Activated B cell treated with CpG ODN at 0.5 μM for 24 hours (primary cell): ENCODE data around the gene PRCC. TPM values are rescaled to one million over a fixed set of nuclear protein-coding genes. Genes with fewer than 3 reads are reported as not detected.

ENCODE experiments used
- ATAC-seq: fragments of 200-7000 bp; cut with Tn5 transposase; one replicate; pipeline ENCODE4 v1.10.0; 2021; ENCODE audit warnings: low read depth, mild to moderate bottlenecking, moderate library complexity
- CTCF ChIA-PET: fragments of 350-600 bp; sonication (Branson Sonifier 250); formaldehyde crosslinking; loops from one replicate; lab custom pipeline; 2021; ENCODE audit warnings: antibody characterized with exemption; lab: Charles Lee
- POLR2A ChIA-PET: fragments of 350-600 bp; sonication (Branson Sonifier 250); formaldehyde crosslinking; loops from one replicate; lab custom pipeline; 2021; ENCODE audit warnings: antibody characterized with exemption; lab: Charles Lee
- DNase-seq: peaks from one replicate; pipeline ENCODE4 v3.0.0; 2022
- H3K27ac Mint-ChIP-seq: one replicate; pipeline ENCODE4 v1.8.0; 2020; ENCODE audit warnings: mixed read lengths
- H3K27me3 Mint-ChIP-seq: one replicate; pipeline ENCODE4 v1.8.0; 2021; ENCODE audit warnings: mixed read lengths
- H3K36me3 Mint-ChIP-seq: one replicate; pipeline ENCODE4 v1.8.0; 2021; ENCODE audit warnings: low read depth, mixed read lengths
- H3K4me1 Mint-ChIP-seq: one replicate; pipeline ENCODE4 v1.8.0; 2021; ENCODE audit warnings: mixed read lengths
- H3K4me3 Mint-ChIP-seq: one replicate; pipeline ENCODE4 v1.8.0; 2020; ENCODE audit warnings: mild to moderate bottlenecking, mixed read lengths
- H3K9me3 Mint-ChIP-seq: one replicate; pipeline ENCODE4 v1.8.0; 2020; ENCODE audit warnings: mixed read lengths
- intact Hi-C: fragments of 100-400 bp; cut with micrococcal nuclease; formaldehyde crosslinking; loops from one replicate; pipeline ENCODE4 v1.15.1; 2024
- total RNA-seq: library from RNA; stranded (reverse); gene quantifications from 2 replicates; pipeline ENCODE4 v1.2.3, GENCODE V29; 2022
- TF ChIP-seq, protein P1 (sequence below): fragments of 200-600 bp; IDR thresholded peaks from one replicate; pipeline ENCODE4 v1.8.0; 2022; ENCODE audit warnings: antibody characterized with exemption, mild to moderate bottlenecking

PRCC gene
- total RNA-seq, 1 donor from 2014 or later: 81.4 TPM

DNA sequence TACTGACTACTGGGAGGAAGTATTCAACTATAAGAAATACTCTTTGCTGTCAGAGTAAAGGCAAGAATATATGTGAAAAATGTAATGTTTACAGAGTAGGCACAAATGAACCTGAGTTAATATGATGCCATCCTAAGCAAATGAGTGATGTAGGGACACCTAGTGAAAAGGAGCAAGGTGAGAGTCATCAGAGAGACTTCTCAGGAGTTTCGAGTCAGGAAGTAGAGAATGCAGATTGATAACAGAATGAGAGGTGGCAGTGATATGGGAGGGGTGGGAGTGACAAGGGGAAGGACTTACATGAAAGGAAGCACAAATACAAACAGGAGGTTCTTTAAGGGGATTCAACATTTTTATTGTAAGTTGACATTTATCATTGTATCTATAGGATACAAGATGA lies 10.2 kb downstream of the PRCC start:
- H3K36me3 Mint-ChIP-seq: peaks cover 51% of the 10 kb centered on the region
- POLR2A ChIA-PET: no interaction called here
- no peak overlapping the region for H3K27ac Mint-ChIP-seq
- DNase-seq (no peak), ATAC-seq (no peak)
- TF ChIP-seq, protein P1, sequence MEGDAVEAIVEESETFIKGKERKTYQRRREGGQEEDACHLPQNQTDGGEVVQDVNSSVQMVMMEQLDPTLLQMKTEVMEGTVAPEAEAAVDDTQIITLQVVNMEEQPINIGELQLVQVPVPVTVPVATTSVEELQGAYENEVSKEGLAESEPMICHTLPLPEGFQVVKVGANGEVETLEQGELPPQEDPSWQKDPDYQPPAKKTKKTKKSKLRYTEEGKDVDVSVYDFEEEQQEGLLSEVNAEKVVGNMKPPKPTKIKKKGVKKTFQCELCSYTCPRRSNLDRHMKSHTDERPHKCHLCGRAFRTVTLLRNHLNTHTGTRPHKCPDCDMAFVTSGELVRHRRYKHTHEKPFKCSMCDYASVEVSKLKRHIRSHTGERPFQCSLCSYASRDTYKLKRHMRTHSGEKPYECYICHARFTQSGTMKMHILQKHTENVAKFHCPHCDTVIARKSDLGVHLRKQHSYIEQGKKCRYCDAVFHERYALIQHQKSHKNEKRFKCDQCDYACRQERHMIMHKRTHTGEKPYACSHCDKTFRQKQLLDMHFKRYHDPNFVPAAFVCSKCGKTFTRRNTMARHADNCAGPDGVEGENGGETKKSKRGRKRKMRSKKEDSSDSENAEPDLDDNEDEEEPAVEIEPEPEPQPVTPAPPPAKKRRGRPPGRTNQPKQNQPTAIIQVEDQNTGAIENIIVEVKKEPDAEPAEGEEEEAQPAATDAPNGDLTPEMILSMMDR: no peak
- peaks cover 39% of the 10 kb centered on the region for H3K4me1 Mint-ChIP-seq
- no peaks in the 10 kb centered on the region for H3K9me3 Mint-ChIP-seq
- intact Hi-C loops: no loop called here
- no peak overlapping the region for H3K4me3 Mint-ChIP-seq
- CTCF ChIA-PET: no interaction called here
- no peaks in the 10 kb centered on the region for H3K27me3 Mint-ChIP-seq

DNA sequence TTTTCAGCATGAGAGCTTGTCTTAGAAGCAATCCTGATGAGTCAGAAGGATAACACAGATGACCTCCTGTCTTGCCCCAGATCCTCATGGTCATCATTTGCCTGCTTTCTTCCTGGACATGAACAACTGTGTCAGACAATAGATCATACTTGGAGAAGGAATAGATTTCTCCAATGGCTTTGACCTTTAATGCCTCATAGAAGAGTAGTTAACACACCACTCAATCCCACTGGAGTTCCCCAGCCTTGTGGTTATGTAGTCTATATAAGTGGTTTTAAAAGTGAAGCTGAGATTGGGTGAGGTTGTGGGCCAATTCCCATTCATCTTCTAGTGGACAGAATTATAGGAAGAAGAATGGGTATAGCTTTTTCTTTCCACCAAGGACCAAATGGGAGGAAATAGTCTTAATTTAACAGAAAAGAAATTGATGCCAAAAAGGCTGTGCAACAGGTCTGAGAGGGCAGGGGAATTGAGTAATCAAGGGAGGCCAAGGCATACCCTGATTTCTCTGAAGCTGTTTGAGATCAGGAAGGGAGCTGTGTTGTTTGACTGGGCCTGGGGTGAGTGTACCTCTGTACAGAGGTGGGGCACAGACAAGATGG lies 14.4 kb downstream of the PRCC start:
- Mint-ChIP-seq H3K4me3 (no peak overlapping the region), H3K27ac (no peak overlapping the region), H3K36me3 (peaks cover 58% of the 10 kb centered on the region), H3K9me3 (no peaks in the 10 kb centered on the region), H3K4me1 (peaks cover 20% of the 10 kb centered on the region), H3K27me3 (no peaks in the 10 kb centered on the region)
- TF ChIP-seq, protein P1: no peak
- CTCF ChIA-PET: interaction anchor here (1.2 to 1.4 kb wide), 2 partner anchors 56 to 92 kb away, joined by 3 to 7 read pairs; no protein-coding TSS in a partner anchor
- DNase-seq (no peak), ATAC-seq (no peak)
- POLR2A ChIA-PET: no interaction called here
- intact Hi-C loops: no loop called here

DNA sequence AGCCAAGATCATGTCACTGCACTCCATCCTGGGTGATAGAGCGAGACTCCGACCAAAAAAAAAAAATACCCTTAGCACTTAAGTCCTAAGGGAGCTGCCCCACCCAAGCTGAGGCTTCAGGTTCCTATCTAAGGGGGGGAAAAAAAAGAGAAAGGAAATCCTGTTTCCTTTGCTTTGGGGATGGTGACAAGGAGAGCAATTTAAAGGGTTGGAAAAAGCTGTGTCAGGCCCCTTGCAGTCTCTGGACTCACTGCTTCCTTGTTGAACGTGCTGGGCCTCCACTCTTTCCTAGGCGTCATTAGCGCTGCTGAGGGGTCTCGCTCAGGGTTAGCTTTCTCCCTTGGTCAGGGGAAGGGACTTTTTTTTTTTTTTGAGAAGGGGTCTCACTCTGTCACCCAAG lies 18.1 kb downstream of the PRCC start:
- POLR2A ChIA-PET: interaction anchor here (0.7 kb wide), 1 partner anchor 18 kb away, joined by 3 read pairs; the partner anchor contains the start of gene PRCC
- intact Hi-C loops: no loop called here
- no peak overlapping the region for H3K27ac Mint-ChIP-seq
- CTCF ChIA-PET: no interaction called here
- no peak for DNase-seq
- TF ChIP-seq, protein P1: no peak
- peaks cover 78% of the 10 kb centered on the region for H3K36me3 Mint-ChIP-seq
- no peaks in the 10 kb centered on the region for H3K9me3 Mint-ChIP-seq
- no peak overlapping the region for H3K4me3 Mint-ChIP-seq
- no peak for ATAC-seq
- peaks cover 7% of the 10 kb centered on the region for H3K4me1 Mint-ChIP-seq
- H3K27me3 Mint-ChIP-seq: no peaks in the 10 kb centered on the region

DNA sequence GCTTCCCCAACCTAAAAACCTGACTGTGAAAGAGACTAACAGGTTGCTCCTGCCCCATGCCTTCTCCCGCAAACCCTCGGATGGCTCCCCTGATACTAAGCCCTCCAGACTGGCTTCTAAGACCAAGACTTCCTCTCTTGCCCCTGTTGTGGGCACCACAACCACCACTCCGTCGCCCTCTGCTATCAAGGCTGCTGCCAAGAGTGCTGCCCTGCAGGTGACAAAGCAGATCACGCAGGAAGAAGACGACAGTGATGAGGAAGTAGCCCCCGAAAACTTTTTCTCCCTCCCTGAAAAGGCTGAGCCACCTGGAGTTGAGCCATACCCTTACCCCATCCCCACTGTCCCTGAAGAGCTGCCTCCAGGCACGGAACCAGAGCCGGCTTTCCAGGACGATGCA lies 19.3 kb downstream of the PRCC start:
- peaks cover 5% of the 10 kb centered on the region for H3K4me1 Mint-ChIP-seq
- H3K4me3 Mint-ChIP-seq: no peak overlapping the region
- ChIA-PET CTCF (no interaction called here), POLR2A (no interaction called here)
- no peaks in the 10 kb centered on the region for H3K9me3 Mint-ChIP-seq
- H3K36me3 Mint-ChIP-seq: peaks cover 80% of the 10 kb centered on the region
- no peak overlapping the region for H3K27ac Mint-ChIP-seq
- TF ChIP-seq, protein P1: no peak
- ATAC-seq (no peak), DNase-seq (no peak)
- H3K27me3 Mint-ChIP-seq: no peaks in the 10 kb centered on the region
- intact Hi-C loops: no loop called here

DNA sequence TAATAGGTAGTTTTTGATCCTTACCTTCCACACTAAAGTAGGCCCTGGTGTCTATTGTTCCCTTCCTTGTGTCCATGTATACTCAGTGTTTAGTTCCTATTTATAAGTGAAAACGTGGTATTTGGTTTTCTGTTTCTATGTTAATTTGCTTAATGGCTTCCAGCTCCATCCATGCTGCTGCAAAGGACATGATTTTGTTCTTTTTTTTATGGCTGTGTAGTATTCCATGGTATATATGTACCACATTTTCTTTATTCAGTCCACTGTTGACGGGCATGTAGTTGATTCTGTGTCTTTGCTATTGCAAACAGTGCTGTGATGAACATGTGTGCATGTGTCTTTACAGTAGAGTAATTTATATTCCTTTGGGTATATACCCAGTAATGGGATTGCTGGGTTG lies 20.8 kb downstream of the PRCC start:
- intact Hi-C loops: no loop called here
- POLR2A ChIA-PET: interaction anchor here (0.9 kb wide), 1 partner anchor 21 kb away, joined by 3 read pairs; the partner anchor contains the start of gene PRCC
- DNase-seq: no peak

More for the DNA sequence above, 20.8 kb downstream of the PRCC start:
- Mint-ChIP-seq H3K27ac (no peak overlapping the region), H3K4me3 (no peak overlapping the region), H3K27me3 (no peaks in the 10 kb centered on the region), H3K4me1 (peaks cover 2% of the 10 kb centered on the region), H3K36me3 (peaks cover 80% of the 10 kb centered on the region), H3K9me3 (no peaks in the 10 kb centered on the region)
- TF ChIP-seq, protein P1: no peak
- CTCF ChIA-PET: no interaction called here
- ATAC-seq: no peak
